GM18858 (cell line): ENCODE measurements around the gene PPA2.
A peak's percentile ranks its signal among the peaks of the same experiment; 100 is the strongest.
"Not testable (repeated sequence)": the region's sequence is repeated elsewhere in the genome, so short reads cannot be mapped to it uniquely, and the experiment has no call there.

Experiments
- ATAC-seq: cut with Tn5 transposase; IDR thresholded peaks from one replicate; pipeline ENCODE4 v1.9.1; 2021; ENCODE audit not compliant: unreplicated experiment

PPA2 gene

DNA sequence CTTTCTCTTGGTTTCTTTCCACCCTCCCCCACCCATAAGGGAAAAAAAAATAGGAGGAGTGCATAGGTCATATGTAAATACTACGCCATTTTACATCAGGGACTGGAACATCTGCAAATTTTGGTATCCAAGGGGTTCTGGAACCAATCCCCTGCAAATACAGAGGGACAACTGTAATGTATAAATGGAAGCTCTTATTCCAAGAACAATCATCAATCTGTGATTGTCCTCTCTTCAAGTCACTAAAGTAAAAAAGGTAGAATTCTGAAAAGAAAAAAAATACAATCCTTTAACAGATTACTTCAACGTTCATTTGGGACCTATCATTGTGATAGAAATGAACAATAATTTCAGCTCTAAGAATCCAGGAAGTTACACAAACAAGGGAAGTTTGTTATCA, 13.6 kb downstream of the PPA2 start:
- ATAC-seq, result no peak

DNA sequence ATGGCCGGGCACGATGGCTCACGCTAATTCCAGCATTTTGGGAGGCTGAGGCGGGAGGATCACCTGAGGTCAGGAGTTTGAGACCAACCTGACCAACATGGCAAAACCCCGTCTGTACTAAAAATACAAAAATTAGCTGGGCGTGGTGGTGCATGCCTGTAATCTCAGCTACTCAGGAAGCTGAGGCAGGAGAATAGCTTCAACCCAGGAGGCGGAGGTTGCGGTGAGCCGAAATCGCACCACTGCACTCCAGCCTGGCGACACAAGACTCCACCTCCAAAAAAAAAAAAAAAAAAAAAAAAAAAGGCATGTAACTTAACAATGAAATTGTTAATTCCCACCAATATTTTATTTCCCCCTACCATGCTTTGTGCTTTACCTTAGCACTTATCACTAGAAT, 15.3 kb downstream of the PPA2 start:
- ATAC-seq, result not testable (repeated sequence)

DNA sequence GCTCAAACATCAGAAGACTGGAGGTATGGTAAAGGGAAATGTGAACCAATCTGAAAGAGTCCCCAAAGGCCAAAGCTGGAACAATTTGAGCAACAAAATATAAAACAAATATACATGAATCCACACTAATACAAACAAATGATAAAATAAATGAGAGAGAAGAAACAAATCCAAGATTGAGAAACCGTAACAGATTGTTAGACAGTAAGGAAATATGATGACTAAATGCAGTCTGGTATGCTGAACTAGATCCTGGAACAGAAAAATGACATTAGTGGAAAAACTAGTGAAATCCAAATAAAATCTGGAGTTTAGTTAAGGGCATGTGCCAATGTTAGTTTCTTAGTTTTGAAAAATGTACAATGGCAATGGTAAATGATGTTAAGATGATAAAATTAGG, 15.9 kb downstream of the PPA2 start:
- ATAC-seq, result no peak

DNA sequence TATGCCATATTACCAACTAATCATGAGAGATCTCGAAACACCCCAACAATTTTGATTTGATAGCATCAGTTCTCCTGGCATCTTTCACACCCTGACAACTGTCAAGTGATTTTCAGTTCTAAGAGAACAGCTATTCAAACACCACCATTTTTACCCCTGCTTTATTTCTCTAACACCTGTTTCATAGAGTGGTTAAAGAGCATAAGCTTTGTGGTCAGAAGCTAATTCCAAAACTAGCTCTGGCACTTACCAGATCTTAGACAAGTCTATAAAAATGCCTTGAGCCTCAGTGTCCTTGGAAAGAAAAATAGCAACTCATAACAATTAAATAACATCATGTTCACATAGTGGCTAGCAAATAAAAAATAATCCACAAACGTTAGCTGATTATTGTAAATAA, 17.9 kb downstream of the PPA2 start:
- ATAC-seq, result no peak

DNA sequence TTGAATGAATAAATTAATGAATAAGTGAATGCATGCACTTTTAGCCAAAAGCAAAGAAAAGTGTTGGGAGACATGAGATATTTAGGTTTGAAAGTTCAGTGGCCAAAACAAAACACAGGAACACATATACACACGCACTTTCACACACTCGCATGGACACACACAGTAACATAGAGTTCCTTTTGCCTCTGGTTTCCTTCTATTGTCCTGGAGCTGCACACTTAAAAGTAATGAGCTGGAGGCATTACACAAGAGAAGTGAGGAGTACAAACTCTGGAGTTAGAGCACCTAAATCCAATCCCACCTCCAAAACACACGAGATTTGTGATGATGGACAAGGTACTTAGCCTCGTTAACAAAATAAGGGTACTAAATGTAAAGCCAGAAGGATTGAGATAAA, 18.7 kb downstream of the PPA2 start:
- no peak for ATAC-seq

- peak; percentile 86 for ATAC-seq
Measured at GRCh38 chr4:105453550-105454205, 20.2 kb downstream of the PPA2 start.

DNA sequence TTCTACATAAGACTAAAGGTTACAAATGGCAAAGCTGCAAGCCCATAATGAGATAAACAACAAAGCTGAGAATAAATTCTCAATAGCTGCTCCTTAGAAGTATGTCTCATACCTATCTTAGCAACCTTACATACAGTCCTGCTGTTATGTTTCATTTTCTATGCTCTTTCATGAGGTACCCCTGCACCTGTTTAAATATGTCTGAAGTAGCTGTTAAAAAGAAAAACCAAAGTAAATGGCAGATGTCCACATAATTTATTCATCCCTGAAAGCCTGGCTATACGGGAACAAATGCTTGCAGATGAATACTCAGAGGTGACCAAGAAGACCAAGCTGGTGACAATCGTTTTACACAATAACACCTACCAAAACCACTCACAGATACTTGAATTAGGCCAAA, 22.5 kb downstream of the PPA2 start:
- no peak for ATAC-seq

GRCh38 chr4:105440890-105441289, 33.0 kb downstream of the PPA2 start:
- ATAC-seq, result no peak

- no peak for ATAC-seq
Measured at GRCh38 chr4:105437637-105438036, 36.2 kb downstream of the PPA2 start.

DNA sequence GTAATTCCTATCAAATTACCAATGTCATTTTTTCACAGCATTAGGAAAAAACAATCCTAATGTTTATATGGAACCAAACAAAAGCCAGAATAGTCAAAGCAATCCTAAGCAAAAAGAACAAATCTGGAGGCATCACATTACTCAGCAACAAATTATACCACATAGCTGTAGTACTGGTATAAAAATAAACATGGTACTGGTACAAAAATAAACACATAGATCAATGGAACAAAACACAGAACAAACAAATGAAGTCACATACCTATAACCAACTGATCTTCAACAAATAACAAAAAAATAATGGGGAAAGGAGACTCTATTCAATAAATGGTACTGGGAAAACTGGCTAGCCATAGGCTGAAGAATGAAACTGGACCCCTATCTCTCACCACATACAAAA, 37.4 kb downstream of the PPA2 start:
- ATAC-seq, result no peak

GRCh38 chr4:105434940-105435339, 38.9 kb downstream of the PPA2 start:
- no peak for ATAC-seq

- ATAC-seq, result no peak
Measured at GRCh38 chr4:105433421-105433820, 40.4 kb downstream of the PPA2 start.

- no peak for ATAC-seq
Measured at GRCh38 chr4:105432438-105432837, 41.4 kb downstream of the PPA2 start.

DNA sequence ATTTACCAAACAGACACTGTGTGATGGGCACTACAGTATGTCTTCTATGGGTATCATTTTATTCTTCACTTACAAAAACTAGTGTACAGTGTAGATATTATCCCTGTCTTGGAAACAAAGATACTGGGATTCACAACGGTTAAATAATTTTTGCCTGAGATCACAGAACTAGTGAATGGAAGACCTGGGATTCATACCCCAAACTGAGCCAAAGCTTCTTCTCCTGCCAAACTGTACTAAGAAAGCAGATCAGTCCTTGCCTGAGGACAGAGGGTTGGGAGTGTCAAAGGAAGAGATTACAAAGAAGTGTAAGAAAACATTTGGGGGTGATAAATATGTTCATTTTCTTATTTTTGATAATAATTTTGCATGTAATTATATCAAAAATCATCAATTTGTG, 43.1 kb downstream of the PPA2 start:
- no peak for ATAC-seq

DNA sequence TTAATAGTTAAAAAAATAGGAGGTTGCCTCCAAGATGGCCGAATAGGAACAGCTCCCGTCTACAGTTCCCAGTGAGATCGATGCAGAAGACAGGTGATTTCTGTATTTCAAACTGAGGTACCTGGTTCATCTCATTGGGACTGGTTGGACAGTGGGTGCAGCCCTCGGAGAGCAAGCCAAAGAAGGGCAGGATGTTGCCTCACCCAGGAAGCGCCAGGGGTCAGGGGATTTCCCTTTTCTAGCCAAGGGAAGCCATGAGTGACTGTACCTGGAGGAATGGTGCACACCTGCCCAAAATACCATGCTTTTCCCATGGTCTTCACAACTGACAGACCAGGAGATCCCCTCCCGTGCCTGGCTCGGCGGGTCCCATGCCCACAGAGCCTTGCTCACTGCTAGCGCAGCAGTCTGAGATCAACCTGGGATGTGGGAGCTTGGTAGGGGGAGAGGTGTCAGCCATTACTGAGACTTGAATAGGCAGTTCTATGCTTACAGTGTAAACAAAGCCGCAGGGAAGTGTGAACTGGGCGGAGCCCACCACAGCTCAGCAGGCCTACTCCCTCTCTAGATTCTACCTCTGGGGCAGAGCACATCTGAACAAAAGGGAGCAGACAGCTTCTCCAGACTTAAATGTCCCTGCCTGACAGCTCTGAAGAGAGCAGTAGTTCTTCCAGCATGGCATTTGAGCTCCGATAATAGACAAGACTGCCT, 47.5 kb downstream of the PPA2 start:
- no peak for ATAC-seq

DNA sequence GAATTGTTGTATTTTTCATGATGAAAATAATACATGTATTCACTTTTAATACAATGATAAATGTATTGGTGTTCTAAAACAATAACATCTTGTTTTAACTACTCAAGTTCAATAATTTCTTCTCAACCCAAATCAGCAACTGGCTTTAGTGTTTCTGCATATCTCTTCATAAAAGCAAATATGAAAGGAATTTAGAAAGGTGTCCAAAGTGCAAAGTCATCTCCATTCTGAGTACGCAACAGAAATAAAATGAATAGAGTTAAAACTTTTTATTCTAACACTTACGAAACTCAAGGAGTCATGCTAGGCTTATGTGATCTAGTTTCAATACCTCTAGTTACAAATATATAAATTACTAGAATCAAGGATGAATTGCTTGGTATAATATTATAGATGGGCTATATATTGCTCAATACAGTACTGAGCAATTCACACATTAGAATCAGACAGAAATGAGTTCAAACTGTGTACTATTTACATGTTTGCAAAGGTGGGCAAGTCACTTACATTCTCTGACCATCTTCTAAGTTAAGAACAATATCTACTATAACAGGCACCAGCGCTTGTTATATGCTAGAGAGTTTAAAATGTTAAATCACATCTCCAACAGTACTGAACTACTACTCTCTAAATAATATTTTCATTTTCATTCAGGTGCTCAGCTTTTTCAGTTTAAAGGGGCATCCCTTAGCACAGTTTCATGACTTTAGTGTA, 51.5 kb downstream of the PPA2 start:
- no peak for ATAC-seq

DNA sequence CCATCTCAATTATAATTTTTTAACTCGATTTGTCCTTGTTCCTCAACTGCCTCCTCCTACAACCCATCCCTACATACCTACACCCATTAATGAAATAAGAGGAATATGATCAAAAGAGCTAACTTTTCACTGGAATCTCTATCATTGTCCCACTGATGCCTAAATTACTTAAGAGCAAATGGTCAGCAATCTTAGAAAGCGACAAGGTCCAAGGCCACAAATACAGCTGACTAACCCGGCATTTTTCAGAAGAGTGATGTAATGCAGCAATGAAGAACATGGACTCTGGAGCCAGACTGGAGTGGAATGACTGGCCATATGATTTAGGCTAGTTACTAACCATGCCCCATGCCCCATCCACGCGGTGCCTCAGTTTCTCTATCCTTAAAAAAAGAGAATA, 56.2 kb downstream of the PPA2 start:
- no peak for ATAC-seq

- ATAC-seq, result no peak
Measured at GRCh38 chr4:105415281-105415744, 58.5 kb downstream of the PPA2 start.

GRCh38 chr4:105414316-105414715, 59.5 kb downstream of the PPA2 start:
- no peak for ATAC-seq

DNA sequence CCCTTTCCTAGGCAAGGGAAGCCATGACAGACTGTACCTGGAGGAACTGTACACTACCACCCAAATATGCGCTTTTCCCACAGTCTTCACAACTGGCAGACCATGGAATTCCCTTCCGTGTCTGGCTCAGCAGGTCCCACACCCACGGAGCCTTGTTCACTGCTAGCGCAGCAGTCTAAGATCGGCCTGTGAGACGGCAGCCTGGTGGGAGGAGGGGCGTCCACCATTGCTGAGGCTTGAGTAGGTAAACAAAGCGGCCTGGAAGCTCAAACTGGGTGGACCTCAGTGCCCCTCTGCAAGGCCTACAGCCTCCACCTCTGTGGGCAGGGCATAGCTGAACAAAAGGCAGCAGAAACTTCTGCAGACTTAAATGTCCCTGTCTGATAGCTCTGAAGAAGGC, 64.7 kb downstream of the PPA2 start:
- not testable (repeated sequence) for ATAC-seq

- ATAC-seq, result no peak
Measured at GRCh38 chr4:105400901-105401677, 72.8 kb downstream of the PPA2 start.
